Mesodermal cell (in vitro differentiated cells): ENCODE measurements around the gene ACP7.

Experiments used
- H3K27ac ChIP-seq: 2 replicates; pipeline ENCODE4 v1.7.0; 2013; ENCODE audit warnings: mild to moderate bottlenecking, low read depth, low read length, moderate library complexity; ENCODE audit not compliant: severe bottlenecking
- H3K36me3 ChIP-seq: 2 replicates; pipeline ENCODE4 v1.7.1; 2013; ENCODE audit warnings: mild to moderate bottlenecking, low read length, moderate library complexity; ENCODE audit not compliant: control insufficient read depth, insufficient read depth
- H3K4me1 ChIP-seq: one replicate; pipeline ENCODE4 v1.7.1; 2013; ENCODE audit warnings: mild to moderate bottlenecking, low read length; ENCODE audit not compliant: insufficient read depth, control insufficient read depth, poor library complexity, severe bottlenecking
- H3K4me3 ChIP-seq: 2 replicates; pipeline ENCODE4 v1.7.0; 2013; ENCODE audit warnings: low read length, control low read depth, mild to moderate bottlenecking; ENCODE audit not compliant: insufficient read depth, poor library complexity, severe bottlenecking; ENCODE audit errors: extremely low read depth
- H3K9me3 ChIP-seq: 2 replicates; pipeline ENCODE4 v1.7.1; 2013; ENCODE audit warnings: mild to moderate bottlenecking, low read length, moderate library complexity; ENCODE audit not compliant: control insufficient read depth
- WGBS, 2 experiments: methylation state at CpG; one replicate each; pipeline ENCODE4 v1.1.5; 2013; ENCODE audit warnings: missing lambda C conversion rate in 2 of 2; ENCODE audit not compliant: insufficient coverage in 2 of 2; 5-methylcytosine and 5-hydroxymethylcytosine counted together

ACP7 gene

DNA sequence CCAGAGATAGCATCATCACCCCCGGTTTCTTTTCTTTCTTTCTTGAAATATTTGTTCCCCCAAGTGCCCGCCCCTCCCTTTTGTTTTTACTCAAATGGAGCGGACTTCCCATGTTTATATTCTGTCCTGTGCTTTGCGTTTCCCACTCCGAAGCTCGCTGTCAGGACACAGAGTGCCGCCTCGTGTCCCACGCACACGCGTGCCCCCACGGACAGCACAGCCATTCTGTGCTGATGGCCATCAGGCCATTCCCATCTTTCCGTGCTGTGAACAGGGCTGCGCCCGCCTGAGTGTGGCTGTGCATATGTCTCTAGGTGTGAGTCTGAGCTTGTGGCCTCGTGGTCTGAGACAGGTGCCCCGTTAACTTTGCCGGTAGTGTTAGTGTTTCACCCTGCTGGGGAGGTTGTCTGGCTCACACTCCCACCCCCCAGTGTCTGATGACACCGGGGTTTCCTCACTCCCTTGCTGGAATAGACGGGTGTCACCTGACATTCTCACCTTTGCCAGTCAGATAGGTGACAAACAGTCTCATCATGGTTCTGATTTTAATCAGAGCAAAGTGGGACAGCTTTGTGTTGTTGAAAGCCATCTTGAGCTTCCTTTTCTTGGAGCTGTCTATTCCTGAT lies 48.3 kb downstream of the ACP7 start:
- peaks cover 41% of the 10 kb centered on the region for H3K4me1 ChIP-seq
- H3K36me3 ChIP-seq: peaks cover 7% of the 10 kb centered on the region
- 88 to 92% methylated on average over 19 of the region's 20 CpGs for WGBS, 2 experiments
- H3K9me3 ChIP-seq: no peaks in the 10 kb centered on the region
- no peak overlapping the region for H3K4me3 ChIP-seq
- no peak overlapping the region for H3K27ac ChIP-seq

- Histone ChIP-seq H3K36me3 (peaks cover 7% of the 10 kb centered on the region), H3K9me3 (no peaks in the 10 kb centered on the region), H3K4me3 (no peak overlapping the region), H3K27ac (no peak overlapping the region), H3K4me1 (peaks cover 47% of the 10 kb centered on the region)
- WGBS, 2 experiments: 49 to 53% methylated on average over 13 to 20 of the region's 23 CpGs
These were observed 49.5 kb downstream of the ACP7 start for GRCh38 chr19:39133431-39134270.

DNA sequence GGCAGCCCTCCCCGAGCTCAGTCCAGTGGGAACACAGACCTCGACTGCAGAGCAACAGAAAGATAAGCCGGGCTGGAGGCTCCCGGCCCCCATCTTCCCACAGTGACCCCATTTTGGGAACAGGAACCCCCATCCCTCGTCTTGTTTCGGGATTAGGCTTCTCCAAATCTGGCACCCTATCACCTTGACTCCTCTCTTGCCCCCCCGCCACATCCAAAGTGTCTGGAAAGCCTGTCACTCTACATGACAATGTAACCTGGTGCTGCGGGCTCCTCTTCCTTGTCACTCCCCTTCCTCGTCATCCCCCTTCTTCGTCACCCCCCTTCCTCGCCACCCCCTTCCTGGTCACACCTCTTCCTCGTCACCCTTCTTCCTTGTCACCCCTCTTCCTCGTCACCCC lies 51.5 kb downstream of the ACP7 start:
- WGBS, 2 experiments: 77 to 84% methylated on average over 5 to 10 of the region's 13 CpGs
- H3K4me3 ChIP-seq: no peak overlapping the region
- peaks cover 7% of the 10 kb centered on the region for H3K36me3 ChIP-seq
- H3K27ac ChIP-seq: no peak overlapping the region
- H3K4me1 ChIP-seq: peaks cover 64% of the 10 kb centered on the region
- no peaks in the 10 kb centered on the region for H3K9me3 ChIP-seq

DNA sequence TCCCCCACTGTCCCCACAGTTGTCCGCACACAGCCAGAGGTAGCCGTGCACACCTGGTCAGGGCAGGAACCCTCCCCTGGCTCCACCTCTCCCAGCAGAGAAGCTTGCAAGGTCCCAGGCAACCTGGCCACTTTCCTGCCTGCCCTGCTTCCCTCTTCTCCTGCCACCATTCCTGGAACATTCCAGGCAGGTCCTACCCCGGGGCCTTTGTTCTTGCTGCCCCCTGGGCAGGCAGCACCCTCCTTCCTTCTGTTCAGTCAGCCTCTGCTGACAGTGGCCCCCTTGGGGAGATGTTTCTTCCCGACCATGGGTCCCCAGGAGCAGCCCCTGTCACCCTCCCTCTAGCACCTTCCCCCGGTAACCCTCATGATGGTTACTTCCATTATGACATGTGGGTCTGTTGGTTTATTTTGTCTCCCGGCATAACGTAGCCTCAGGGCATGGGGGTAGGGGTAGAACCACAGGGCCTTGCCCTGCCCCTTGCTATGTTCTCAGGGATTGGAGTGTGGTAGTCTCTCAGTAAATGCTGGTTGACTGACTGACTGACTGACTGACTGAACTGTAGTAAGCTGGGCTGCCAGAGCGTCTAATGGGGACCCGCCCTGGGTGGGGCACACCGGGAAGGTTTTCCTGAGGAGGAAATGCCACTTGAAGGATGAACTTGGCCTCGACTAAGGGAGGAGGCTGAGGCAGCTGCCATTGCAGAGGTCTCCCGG lies 52.2 kb downstream of the ACP7 start:
- no peaks in the 10 kb centered on the region for H3K9me3 ChIP-seq
- 80 to 82% methylated on average over 8 to 11 of the region's 12 CpGs for WGBS, 2 experiments

GRCh38 chr19:39137131-39137530 lies 53.0 kb downstream of the ACP7 start:
- no peaks in the 10 kb centered on the region for H3K9me3 ChIP-seq
- peaks cover 55% of the 10 kb centered on the region for H3K4me1 ChIP-seq
- peaks cover 7% of the 10 kb centered on the region for H3K36me3 ChIP-seq
- no peak overlapping the region for H3K4me3 ChIP-seq
- H3K27ac ChIP-seq: no peak overlapping the region
- 91 to 96% methylated on average over 9 to 12 of the region's 12 CpGs for WGBS, 2 experiments

More for the DNA sequence above, 52.2 kb downstream of the ACP7 start:
- Histone ChIP-seq H3K27ac (no peak overlapping the region), H3K36me3 (peaks cover 7% of the 10 kb centered on the region), H3K4me3 (no peak overlapping the region), H3K4me1 (peaks cover 62% of the 10 kb centered on the region)

DNA sequence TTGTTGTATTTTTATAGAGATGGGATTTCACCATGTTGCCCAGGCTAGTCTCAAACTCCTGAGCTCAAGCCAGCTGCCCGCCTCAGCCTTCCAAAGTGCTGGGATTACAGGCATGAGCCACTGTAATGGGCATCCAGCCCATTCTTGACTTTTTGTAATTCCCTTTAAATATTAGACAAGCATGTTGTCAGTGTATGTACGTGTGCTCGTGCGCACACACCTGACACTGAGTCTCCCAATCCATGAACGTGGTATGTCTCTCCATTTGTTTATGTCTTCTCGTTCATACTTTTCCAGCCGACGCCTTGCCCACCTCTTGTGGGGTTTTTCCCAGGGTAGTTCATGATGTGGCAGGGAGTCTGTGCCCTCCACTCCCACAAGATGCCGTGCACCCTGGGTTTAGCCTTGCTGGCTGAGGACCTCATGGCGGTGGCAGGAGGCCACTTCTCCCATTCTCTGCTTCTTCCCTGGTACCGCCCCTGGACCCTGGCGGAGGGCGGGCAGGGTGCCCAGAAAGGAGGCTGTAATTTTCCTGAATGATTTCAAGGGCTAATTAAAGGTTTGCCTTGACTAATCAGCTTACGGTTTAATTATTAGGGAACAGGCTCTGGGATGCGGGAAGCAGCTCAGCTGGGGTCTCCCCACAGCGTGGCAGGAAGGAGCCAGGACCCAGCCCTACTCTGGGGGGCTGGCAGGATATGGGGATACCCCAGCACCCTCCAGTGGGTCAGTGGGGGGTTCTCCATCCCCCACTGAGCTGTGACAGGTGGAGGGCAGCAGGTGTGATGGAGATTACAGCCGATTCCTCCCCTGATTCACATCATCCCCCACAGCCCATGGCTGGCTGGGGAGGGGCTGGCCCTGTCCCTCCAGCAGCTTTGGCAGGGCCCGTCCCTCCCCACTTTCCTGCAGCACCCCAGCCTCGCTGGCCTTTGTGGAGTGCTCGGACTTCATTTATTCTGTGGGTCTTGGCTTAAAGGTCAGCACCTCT lies 54.3 kb downstream of the ACP7 start:
- 88 to 91% methylated on average over 15 to 20 of the region's 20 CpGs for WGBS, 2 experiments
- no peak overlapping the region for H3K4me3 ChIP-seq

GRCh38 chr19:39139305-39139874 lies 55.2 kb downstream of the ACP7 start:
- H3K27ac ChIP-seq: peak overlapping the region; percentile 93
- H3K4me1 ChIP-seq: peaks cover 42% of the 10 kb centered on the region
- 43 to 54% methylated on average over 7 to 8 of the region's 8 CpGs for WGBS, 2 experiments
- peaks cover 3% of the 10 kb centered on the region for H3K36me3 ChIP-seq
- no peaks in the 10 kb centered on the region for H3K9me3 ChIP-seq
- H3K4me3 ChIP-seq: no peak overlapping the region

More for the DNA sequence above, 54.3 kb downstream of the ACP7 start:
- Histone ChIP-seq H3K4me1 (peaks cover 41% of the 10 kb centered on the region), H3K9me3 (no peaks in the 10 kb centered on the region), H3K27ac (peak overlapping the region; percentile 93), H3K36me3 (peaks cover 7% of the 10 kb centered on the region)

GRCh38 chr19:39139971-39140453 lies 55.8 kb downstream of the ACP7 start:
- Histone ChIP-seq H3K4me1 (peaks cover 48% of the 10 kb centered on the region), H3K9me3 (no peaks in the 10 kb centered on the region), H3K4me3 (no peak overlapping the region), H3K27ac (peak overlapping the region; percentile 93), H3K36me3 (peaks cover 3% of the 10 kb centered on the region)
- 41 to 60% methylated on average over 5 to 7 of the region's 7 CpGs for WGBS, 2 experiments

DNA sequence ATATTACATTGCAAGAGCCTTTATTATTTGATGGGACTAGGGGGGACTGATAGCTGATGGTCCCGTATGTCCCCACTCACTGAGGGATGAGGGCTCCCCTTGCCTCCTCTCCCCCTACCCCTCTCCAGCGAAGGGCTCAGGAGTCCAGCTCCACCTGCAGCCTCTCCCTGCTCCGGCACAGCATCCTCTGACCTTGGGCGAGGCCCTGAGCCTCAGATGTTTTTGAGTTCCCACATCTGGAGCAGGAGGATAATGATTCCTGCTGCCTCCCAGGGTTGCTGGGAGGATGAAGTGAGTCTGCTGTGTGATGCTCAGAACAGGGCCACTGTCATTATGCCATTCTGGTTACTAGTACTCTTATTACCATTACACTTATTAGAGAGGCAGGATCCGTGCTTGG lies 56.4 kb downstream of the ACP7 start:
- Histone ChIP-seq H3K4me1 (peaks cover 51% of the 10 kb centered on the region), H3K27ac (peak overlapping the region; percentile 93), H3K9me3 (no peaks in the 10 kb centered on the region), H3K36me3 (peaks cover 1% of the 10 kb centered on the region), H3K4me3 (no peak overlapping the region)
- WGBS, 2 experiments: 80 to 92% methylated on average over 2 to 3 of the region's 5 CpGs
